H9 (cell line): Measurements from ENCODE around the gene C3orf85. TPM values are rescaled to one million over a fixed set of nuclear protein-coding genes. Genes with fewer than 3 reads are reported as not detected.

Source experiments
- DNase-seq: peaks from one replicate; pipeline ENCODE4 v3.0.0-alpha.2; 2017
- H2AFZ ChIP-seq: one replicate; pipeline ENCODE4 v1.6.1; 2013; ENCODE audit warnings: mild to moderate bottlenecking, low read length, control low read depth, moderate library complexity
- H2AK5ac ChIP-seq: 2 replicates; pipeline ENCODE4 v1.6.1; 2013; ENCODE audit warnings: low read length, control low read depth, mixed read lengths; ENCODE audit not compliant: insufficient read length
- H2BK120ac ChIP-seq: one replicate; pipeline ENCODE4 v1.6.1; 2013; ENCODE audit warnings: low read depth, mild to moderate bottlenecking, low read length, control low read depth, inconsistent platforms; ENCODE audit not compliant: poor library complexity, severe bottlenecking
- H2BK12ac ChIP-seq: 2 replicates; pipeline ENCODE4 v1.6.1; 2013; ENCODE audit warnings: low read length, control low read depth, mixed read lengths, low read depth; ENCODE audit not compliant: insufficient read length
- H2BK15ac ChIP-seq: 2 replicates; pipeline ENCODE4 v1.6.1; 2013; ENCODE audit warnings: low read depth, low read length, control low read depth
- H2BK20ac ChIP-seq: one replicate; pipeline ENCODE4 v1.6.1; 2013; ENCODE audit warnings: low read depth, mild to moderate bottlenecking, low read length, control low read depth, inconsistent platforms; ENCODE audit not compliant: poor library complexity, severe bottlenecking
- H2BK5ac ChIP-seq: 2 replicates; pipeline ENCODE4 v1.6.1; 2013; ENCODE audit warnings: low read length, control low read depth, mixed read lengths; ENCODE audit not compliant: insufficient read length
- H3K14ac ChIP-seq: 2 replicates; pipeline ENCODE4 v1.6.1; 2013; ENCODE audit warnings: low read length, control low read depth; ENCODE audit not compliant: insufficient read depth
- H3K18ac ChIP-seq: 2 replicates; pipeline ENCODE4 v1.6.1; 2013; ENCODE audit warnings: low read depth, mild to moderate bottlenecking, mixed read lengths, low read length, control low read depth; ENCODE audit not compliant: insufficient read length
- H3K23ac ChIP-seq: 2 replicates; pipeline ENCODE4 v1.6.1; 2013; ENCODE audit warnings: low read length, control low read depth, mixed read lengths, low read depth; ENCODE audit not compliant: insufficient read length
- H3K23me2 ChIP-seq: 2 replicates; pipeline ENCODE4 v1.6.1; 2013; ENCODE audit warnings: low read depth, mild to moderate bottlenecking, mixed read lengths, low read length, control low read depth; ENCODE audit not compliant: insufficient read length, poor library complexity, severe bottlenecking
- H3K27ac ChIP-seq: 2 replicates; pipeline ENCODE4 v1.5.1; 2013; ENCODE audit warnings: low read length, control low read depth, mixed read lengths, low read depth; ENCODE audit not compliant: insufficient read length
- H3K27me3 ChIP-seq: 2 replicates; pipeline ENCODE4 v1.6.1; 2013; ENCODE audit warnings: low read length, control low read depth, inconsistent platforms; ENCODE audit not compliant: insufficient read depth
- H3K4ac ChIP-seq: 2 replicates; pipeline ENCODE4 v1.6.1; 2013; ENCODE audit warnings: low read depth, mild to moderate bottlenecking, control low read depth, inconsistent platforms, low read length, moderate library complexity
- H3K4me1 ChIP-seq: 2 replicates; pipeline ENCODE4 v1.6.1; 2013; ENCODE audit warnings: low read length, control low read depth, inconsistent platforms; ENCODE audit not compliant: insufficient read depth
- H3K4me2 ChIP-seq: 2 replicates; pipeline ENCODE4 v1.6.1; 2013; ENCODE audit warnings: low read length, control low read depth, mixed read lengths; ENCODE audit not compliant: insufficient read length, insufficient read depth
- H3K56ac ChIP-seq: 2 replicates; pipeline ENCODE4 v1.6.1; 2013; ENCODE audit warnings: low read depth, mild to moderate bottlenecking, mixed read lengths, low read length, control low read depth; ENCODE audit not compliant: insufficient read length
- H3K79me1 ChIP-seq: 2 replicates; pipeline ENCODE4 v1.6.1; 2013; ENCODE audit warnings: low read depth, mild to moderate bottlenecking, moderate library complexity, low read length, control low read depth, inconsistent platforms; ENCODE audit not compliant: insufficient read depth, poor library complexity, severe bottlenecking
- H3K79me2 ChIP-seq: 2 replicates; pipeline ENCODE4 v1.6.1; 2013; ENCODE audit warnings: low read length, control low read depth, inconsistent platforms; ENCODE audit not compliant: insufficient read depth
- H3K9ac ChIP-seq: 2 replicates; pipeline ENCODE4 v1.6.1; 2013; ENCODE audit warnings: low read length, control low read depth, mixed read lengths; ENCODE audit not compliant: insufficient read length; ENCODE audit errors: extremely low read depth
- H3K9me3 ChIP-seq: one replicate; pipeline ENCODE4 v1.6.1; 2013; ENCODE audit warnings: low read depth, low read length, inconsistent platforms; ENCODE audit not compliant: control insufficient read depth
- H3T11ph ChIP-seq: one replicate; pipeline ENCODE4 v1.6.1; 2013; ENCODE audit warnings: mild to moderate bottlenecking, low read length, control low read depth, inconsistent platforms
- H4K20me1 ChIP-seq: one replicate; pipeline ENCODE4 v1.6.1; 2013; ENCODE audit not compliant: control insufficient read depth, insufficient read length, insufficient read depth
- H4K5ac ChIP-seq: 2 replicates; pipeline ENCODE4 v1.6.1; 2013; ENCODE audit warnings: low read depth, mild to moderate bottlenecking, mixed read lengths, low read length, control low read depth; ENCODE audit not compliant: insufficient read length
- H4K8ac ChIP-seq: replicated peaks from 2 replicates; pipeline ENCODE4 v1.6.1; 2013; ENCODE audit warnings: low read length, control low read depth, mixed read lengths, low read depth; ENCODE audit not compliant: insufficient read length
- H4K91ac ChIP-seq: 2 replicates; pipeline ENCODE4 v1.6.1; 2013; ENCODE audit warnings: low read depth, mild to moderate bottlenecking, moderate library complexity, mixed read lengths, low read length, control low read depth; ENCODE audit not compliant: insufficient read length
- H3K27ac Mint-ChIP-seq, 3 experiments: 2 replicates in 2 of 3; 3 replicates in 1 of 3; pipeline ENCODE4 v1.8.0; 2020 to 2021; ENCODE audit warnings: mixed read lengths in 3 of 3, mild to moderate bottlenecking in 1 of 3, moderate library complexity in 1 of 3
- H3K27me3 Mint-ChIP-seq: 2 replicates; pipeline ENCODE4 v1.8.0; 2021; ENCODE audit warnings: low read depth, mild to moderate bottlenecking, moderate library complexity, mixed read lengths
- H3K36me3 Mint-ChIP-seq, 3 experiments: 2 replicates in 2 of 3; 3 replicates in 1 of 3; pipeline ENCODE4 v1.8.0; 2020 to 2021; ENCODE audit warnings: low read depth in 3 of 3, mixed read lengths in 3 of 3; ENCODE audit not compliant: insufficient read depth in 1 of 3
- H3K4me1 Mint-ChIP-seq, 2 experiments: 2 replicates each; pipeline ENCODE4 v1.8.0; 2020; ENCODE audit warnings: mixed read lengths in 2 of 2
- H3K4me3 Mint-ChIP-seq, 2 experiments: 2 replicates in 1 of 2; 3 replicates in 1 of 2; pipeline ENCODE4 v1.8.0; 2020 to 2021; ENCODE audit warnings: mild to moderate bottlenecking in 2 of 2, mixed read lengths in 2 of 2, moderate library complexity in 1 of 2
- H3K9me3 Mint-ChIP-seq, 2 experiments: 2 replicates in 1 of 2; 3 replicates in 1 of 2; pipeline ENCODE4 v1.8.0; 2020; ENCODE audit warnings: mild to moderate bottlenecking in 2 of 2, mixed read lengths in 2 of 2, moderate library complexity in 1 of 2
- WGBS: extraction: QIAGEN DNeasy Blood & Tissue Kit; methylation state at CpG from one replicate; pipeline ENCODE4 v1.1.7; 2013; ENCODE audit warnings: missing lambda C conversion rate, low lambda C conversion rate, mixed read lengths; ENCODE audit not compliant: insufficient read length; ENCODE audit errors: extremely low coverage; 5-methylcytosine and 5-hydroxymethylcytosine counted together
- total RNA-seq: library from RNA; stranded (reverse); gene quantifications from 2 replicates; pipeline ENCODE4 v1.2.1, GENCODE V29; 2021
- TF ChIP-seq, protein P1 (sequence below): fragments of 200-600 bp; sonication (generic); conservative IDR thresholded peaks from 3 replicates; pipeline ENCODE4 v1.8.0; 2021; ENCODE audit warnings: antibody characterized with exemption, mild to moderate bottlenecking

The C3orf85 gene
- total RNA-seq, 1 experiment from 2014 or later = not detected

DNA sequence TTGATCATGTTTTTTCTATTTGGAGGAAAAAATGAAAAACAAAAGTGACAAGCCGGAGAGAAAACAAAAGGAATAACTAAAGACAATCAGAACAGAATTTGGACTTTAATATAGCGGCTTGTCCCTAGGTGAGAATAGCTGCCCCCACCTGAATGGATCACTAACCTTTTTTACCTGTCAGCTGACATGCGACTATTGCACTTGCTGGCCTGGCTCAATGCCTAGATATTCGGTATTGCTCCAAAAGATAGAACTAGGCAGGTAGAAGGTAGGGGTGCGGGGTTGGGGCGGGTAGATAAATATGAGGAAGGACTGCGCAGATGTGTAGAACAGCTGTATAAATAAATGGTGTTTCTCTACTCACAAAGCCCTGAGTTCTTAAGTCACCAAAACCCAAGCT is 17.9 kb upstream of the C3orf85 start:
- no peaks in the 10 kb centered on the region for H3K9me3 ChIP-seq
- WGBS = no CpG with 5 or more reads among the region's 7 CpGs
- H4K5ac ChIP-seq = no peak overlapping the region
- no peak overlapping the region for H3K4me3 Mint-ChIP-seq
- no peak overlapping the region for H2AFZ ChIP-seq
- no peak overlapping the region for H3K9ac ChIP-seq
- H3K23ac ChIP-seq = no peak overlapping the region
- H4K91ac ChIP-seq = no peak overlapping the region
- H3K4ac ChIP-seq = no peak overlapping the region
- no peaks in the 10 kb centered on the region for H4K20me1 ChIP-seq
- H2BK20ac ChIP-seq = no peak overlapping the region
- peaks cover 1% of the 10 kb centered on the region; the same call in 1 of the 2 replicates for H3K27me3 Mint-ChIP-seq
- H3K4me1 Mint-ChIP-seq = no peaks in the 10 kb centered on the region
- no peaks in the 10 kb centered on the region for H3K4me1 ChIP-seq
- H3K23me2 ChIP-seq = no peaks in the 10 kb centered on the region
- H3K56ac ChIP-seq = no peak overlapping the region
- H3T11ph ChIP-seq = no peak overlapping the region
- H3K79me1 ChIP-seq = no peaks in the 10 kb centered on the region
- no peak overlapping the region for H2BK15ac ChIP-seq
- no peak overlapping the region for H3K27ac ChIP-seq
- no peak overlapping the region for H3K14ac ChIP-seq
- no peak overlapping the region for H3K4me2 ChIP-seq
- peaks cover 10 to 12% of the 10 kb centered on the region in 2 experiments; a peak in 4 of 5 replicates for H3K9me3 Mint-ChIP-seq
- no peak overlapping the region for H3K18ac ChIP-seq
- no peak overlapping the region; a peak in 1 of 7 replicates for H3K27ac Mint-ChIP-seq
- H3K27me3 ChIP-seq = no peaks in the 10 kb centered on the region
- H2BK5ac ChIP-seq = no peak overlapping the region
- no peak overlapping the region for H2BK120ac ChIP-seq
- H2BK12ac ChIP-seq = no peak overlapping the region
- DNase-seq = no peak
- H2AK5ac ChIP-seq = no peak overlapping the region
- peaks cover 4 to 10% (median 8%) of the 10 kb centered on the region in 3 experiments; a peak in 4 of 7 replicates for H3K36me3 Mint-ChIP-seq
- no peak overlapping the region for H4K8ac ChIP-seq
- TF ChIP-seq, protein P1, sequence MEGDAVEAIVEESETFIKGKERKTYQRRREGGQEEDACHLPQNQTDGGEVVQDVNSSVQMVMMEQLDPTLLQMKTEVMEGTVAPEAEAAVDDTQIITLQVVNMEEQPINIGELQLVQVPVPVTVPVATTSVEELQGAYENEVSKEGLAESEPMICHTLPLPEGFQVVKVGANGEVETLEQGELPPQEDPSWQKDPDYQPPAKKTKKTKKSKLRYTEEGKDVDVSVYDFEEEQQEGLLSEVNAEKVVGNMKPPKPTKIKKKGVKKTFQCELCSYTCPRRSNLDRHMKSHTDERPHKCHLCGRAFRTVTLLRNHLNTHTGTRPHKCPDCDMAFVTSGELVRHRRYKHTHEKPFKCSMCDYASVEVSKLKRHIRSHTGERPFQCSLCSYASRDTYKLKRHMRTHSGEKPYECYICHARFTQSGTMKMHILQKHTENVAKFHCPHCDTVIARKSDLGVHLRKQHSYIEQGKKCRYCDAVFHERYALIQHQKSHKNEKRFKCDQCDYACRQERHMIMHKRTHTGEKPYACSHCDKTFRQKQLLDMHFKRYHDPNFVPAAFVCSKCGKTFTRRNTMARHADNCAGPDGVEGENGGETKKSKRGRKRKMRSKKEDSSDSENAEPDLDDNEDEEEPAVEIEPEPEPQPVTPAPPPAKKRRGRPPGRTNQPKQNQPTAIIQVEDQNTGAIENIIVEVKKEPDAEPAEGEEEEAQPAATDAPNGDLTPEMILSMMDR = no peak
- peaks cover 2% of the 10 kb centered on the region; the same call in 1 of the 2 replicates for H3K79me2 ChIP-seq
